Lower leg skin (tissue), 3 donors: ENCODE measurements around the gene TNF.

Source experiments
- CTCF ChIP-seq, 3 donors: fragments of 450-650 bp; IDR thresholded peaks; one replicate each; pipeline ENCODE4 v1.5.1; 2016; ENCODE audit warnings: antibody characterized with exemption in 3 of 3, mild to moderate bottlenecking in 3 of 3, moderate library complexity in 2 of 3
- POLR2A ChIP-seq, 2 donors: fragments of 450-650 bp; IDR thresholded peaks; one replicate each; pipeline ENCODE4 v1.6.1; 2016 to 2017; ENCODE audit warnings: antibody characterized with exemption in 2 of 2, mild to moderate bottlenecking in 1 of 2, moderate library complexity in 1 of 2

GRCh38 chr6:31609519-31610406 is 34.4 kb downstream of the TNF start:
- TF ChIP-seq CTCF (IDR thresholded peaks at IDR 0.05) (no peak), POLR2A (IDR thresholded peaks at IDR 0.05) (no peak)
